SK-N-SH (cell line): ENCODE data around the gene KIF5C. TPM values are rescaled to one million over a fixed set of nuclear protein-coding genes. Genes with fewer than 3 reads are reported as not detected.

ENCODE experiments used
- CTCF ChIA-PET: fragments of 300-600, 350-600 bp; formaldehyde crosslinking; extraction: SDS; loops from one replicate; lab custom pipeline; 2021; lab: Yijun Ruan, JAX
- POLR2A ChIA-PET: fragments of 350-600 bp; sonication (Branson Sonifier 250); formaldehyde crosslinking; extraction: SDS; loops from one replicate; lab custom pipeline; 2020; ENCODE audit warnings: antibody characterized with exemption, inconsistent platforms; lab: Yijun Ruan, JAX
- DNase-seq: peaks from one replicate; pipeline ENCODE4 v3.0.0; 2012
- H2AFZ ChIP-seq: fragments of 200-600 bp; sonication (generic); 2 replicates; pipeline ENCODE4 v1.8.1; 2016; ENCODE audit warnings: antibody characterized with exemption, mild to moderate bottlenecking, low read depth
- H3F3A ChIP-seq: fragments of 200-600 bp; sonication (generic); replicated peaks from 2 replicates; pipeline ENCODE3; 2016; ENCODE audit warnings: antibody characterized with exemption, mild to moderate bottlenecking; ENCODE audit not compliant: insufficient read depth
- H3K27ac ChIP-seq, 2 experiments: fragments of 200-500 bp in 1 of 2; fragments of 200-600 bp in 1 of 2; sonication (Bioruptor generic) in 1 of 2; sonication (generic), shearing (Covaris generic) in 1 of 2; 2 replicates each; pipeline versions ENCODE4 v1.5.1 to v1.6.1; 2014 to 2016; ENCODE audit warnings: low read depth in 2 of 2, inconsistent platforms in 1 of 2, low read length in 1 of 2, mild to moderate bottlenecking in 1 of 2, mixed read lengths in 1 of 2
- H3K27me3 ChIP-seq: fragments of 200-600 bp; sonication (generic), shearing (Covaris generic); 2 replicates; pipeline ENCODE4 v1.6.1; 2016; ENCODE audit warnings: mixed run types; ENCODE audit not compliant: insufficient read depth
- H3K36me3 ChIP-seq, 2 experiments: fragments of 200-500 bp in 1 of 2; fragments of 200-600 bp in 1 of 2; sonication (Bioruptor generic) in 1 of 2; sonication (generic) in 1 of 2; replicated peaks in 1 of 2; 2 replicates each; pipeline versions ENCODE3 to v1.5.1; 2014 to 2016; ENCODE audit warnings: low read length in 1 of 2, mild to moderate bottlenecking in 1 of 2; ENCODE audit not compliant: insufficient read depth in 2 of 2, control insufficient read depth in 1 of 2
- H3K4me1 ChIP-seq, 2 experiments: fragments of 200-500 bp in 1 of 2; fragments of 200-600 bp in 1 of 2; sonication (Bioruptor generic) in 1 of 2; sonication (generic), shearing (Covaris generic) in 1 of 2; 2 replicates each; pipeline versions ENCODE4 v1.5.1 to v1.6.1; 2014 to 2016; ENCODE audit warnings: low read depth in 1 of 2, low read length in 1 of 2, mixed run types in 1 of 2; ENCODE audit not compliant: insufficient read depth in 2 of 2, control insufficient read depth in 1 of 2
- H3K4me2 ChIP-seq: fragments of 200-600 bp; sonication (generic), shearing (Covaris generic); 2 replicates; pipeline ENCODE4 v1.6.1; 2017; ENCODE audit warnings: mixed run types
- H3K4me3 ChIP-seq, 2 experiments: fragments of 200-500 bp in 1 of 2; fragments of 200-600 bp in 1 of 2; sonication (Bioruptor generic) in 1 of 2; sonication (generic), shearing (Covaris generic) in 1 of 2; 2 replicates each; pipeline versions ENCODE4 v1.5.1 to v1.8.1; 2014 to 2016; ENCODE audit warnings: low read depth in 2 of 2, inconsistent platforms in 1 of 2, low read length in 1 of 2, mild to moderate bottlenecking in 1 of 2, mixed read lengths in 1 of 2, moderate library complexity in 1 of 2
- H3K79me2 ChIP-seq: fragments of 200-600 bp; sonication (generic); 2 replicates; pipeline ENCODE4 v1.8.1; 2017; ENCODE audit warnings: mild to moderate bottlenecking; ENCODE audit not compliant: insufficient read depth
- H3K9ac ChIP-seq: fragments of 200-600 bp; sonication (generic); 2 replicates; pipeline ENCODE4 v1.6.1; 2017; ENCODE audit warnings: mixed run types
- H3K9me2 ChIP-seq: fragments of 200-600 bp; sonication (generic); 2 replicates; pipeline ENCODE4 v1.6.1; 2017; ENCODE audit warnings: mixed run types
- H3K9me3 ChIP-seq: fragments of 200-600 bp; sonication (generic); 2 replicates; pipeline ENCODE4 v1.6.1; 2017; ENCODE audit warnings: mixed run types, mild to moderate bottlenecking, moderate library complexity
- H4K20me1 ChIP-seq: fragments of 200-600 bp; sonication (generic); 2 replicates; pipeline ENCODE4 v1.6.1; 2017; ENCODE audit warnings: mild to moderate bottlenecking, mixed run types; ENCODE audit not compliant: insufficient read depth
- CHD2 ChIP-seq: fragments of 150-350 bp; IDR thresholded peaks from 2 replicates; pipeline ENCODE4 v1.6.1; 2018; ENCODE audit warnings: low read length; ENCODE audit not compliant: partially characterized antibody
- EP300 ChIP-seq, 2 experiments: IDR thresholded peaks; 2 replicates each; pipeline versions ENCODE4 v1.4.0 to v1.6.1; 2012; ENCODE audit warnings: borderline replicate concordance in 1 of 2, low read depth in 1 of 2, low read length in 1 of 2
- JUND ChIP-seq: IDR thresholded peaks from 2 replicates; pipeline ENCODE4 v1.4.0; 2012
- NFIC ChIP-seq: IDR thresholded peaks from 2 replicates; pipeline ENCODE4 v1.4.0; 2012; ENCODE audit warnings: borderline replicate concordance
- NRF1 ChIP-seq: IDR thresholded peaks from 2 replicates; pipeline ENCODE4 v1.6.1; 2012; ENCODE audit warnings: low read depth, mild to moderate bottlenecking, low read length
- PBX3 ChIP-seq: IDR thresholded peaks from 2 replicates; pipeline ENCODE4; 2012
- POLR2AphosphoS5 ChIP-seq: IDR thresholded peaks from 2 replicates; pipeline ENCODE4 v1.6.1; 2012; ENCODE audit warnings: low read depth, low read length
- RCOR1 ChIP-seq: fragments of 150-350 bp; IDR thresholded peaks from 2 replicates; pipeline ENCODE4 v1.6.1; 2017; ENCODE audit warnings: antibody characterized with exemption, low read length
- RXRA ChIP-seq: IDR thresholded peaks from 2 replicates; pipeline ENCODE4 v1.4.0; 2012; ENCODE audit warnings: low read depth, mild to moderate bottlenecking, borderline replicate concordance
- SMC3 ChIP-seq: IDR thresholded peaks from 2 replicates; pipeline ENCODE4 v1.6.1; 2012; ENCODE audit warnings: low read depth, low read length, improper control_type of control experiment
- USF1 ChIP-seq: IDR thresholded peaks from 2 replicates; pipeline ENCODE4 v1.4.0; 2012; ENCODE audit warnings: low read depth, borderline replicate concordance
- WGBS: methylation state at CpG from one replicate; pipeline ENCODE4 v1.1.6; 2017; ENCODE audit warnings: low lambda C conversion rate; 5-methylcytosine and 5-hydroxymethylcytosine counted together
- polyA plus RNA-seq, 3 experiments: library from polyadenylated mRNA; depleted of rRNA; stranded (reverse); fragments of >200 nt; gene quantifications; 2 replicates each; pipeline ENCODE4 v1.2.3, GENCODE V29; 2012
- TF ChIP-seq, protein P1 (sequence below): fragments of 150-350 bp; IDR thresholded peaks from 2 replicates; pipeline ENCODE4 v1.6.1; 2016; ENCODE audit warnings: mild to moderate bottlenecking, low read depth, low read length
- TF ChIP-seq, protein P2 (sequence below): IDR thresholded peaks from 2 replicates; pipeline ENCODE4 v1.4.0; 2012; ENCODE audit warnings: low read depth

KIF5C gene
- polyA plus RNA-seq, 1 of the 3 experiments (the other 2 are of a cell fraction): 3.9 TPM

DNA sequence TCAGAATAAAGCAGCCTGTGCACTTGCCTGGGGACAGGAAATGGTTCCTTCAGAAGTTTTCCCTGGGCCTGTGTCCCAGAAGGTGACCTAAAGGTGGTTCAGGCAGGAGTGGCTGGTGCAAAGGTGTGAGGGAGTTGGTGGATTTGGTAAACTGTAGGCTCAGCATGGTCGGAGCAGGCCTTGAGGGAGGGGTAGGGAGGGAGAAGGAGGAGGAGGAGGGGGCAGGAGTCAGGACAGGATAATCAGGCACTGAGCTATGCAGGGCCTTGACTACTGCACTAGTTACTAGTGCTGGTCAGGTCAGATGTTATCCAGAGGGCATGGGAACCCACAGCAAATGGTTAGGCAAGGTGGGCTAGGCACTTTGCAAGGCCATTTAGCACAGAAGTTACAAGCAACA lies 184.8 kb downstream of the KIF5C start:
- Histone ChIP-seq H3K36me3 (no peaks in the 10 kb centered on the region), H3K4me1 (peaks cover 5 to 16% of the 10 kb centered on the region in 2 experiments; a peak in 3 of 4 replicates), H3K9ac (no peak overlapping the region), H3K4me2 (no peak overlapping the region), H3K9me2 (no peaks in the 10 kb centered on the region), H3K27me3 (no peaks in the 10 kb centered on the region), H2AFZ (no peak overlapping the region), H3K9me3 (no peaks in the 10 kb centered on the region), H3K4me3 (no peak overlapping the region), H3F3A (peaks cover 13% of the 10 kb centered on the region), H4K20me1 (no peaks in the 10 kb centered on the region), H3K79me2 (no peaks in the 10 kb centered on the region), H3K27ac (no peak overlapping the region)
- no peak for DNase-seq
- no peak for TF ChIP-seq USF1
- no peak for TF ChIP-seq POLR2AphosphoS5
- TF ChIP-seq CHD2: no peak
- TF ChIP-seq NRF1: no peak
- no peak for TF ChIP-seq EP300 (IDR thresholded peaks at IDR 0.05; ENCODE audit: borderline replicate concordance in 1 of 2, low read depth in 1 of 2, low read length in 1 of 2)
- WGBS: 81% methylated on average over 1 of the region's 1 CpG
- POLR2A ChIA-PET: no interaction called here
- CTCF ChIA-PET: no interaction called here

GRCh38 chr2:149061133-149061745 lies 186.2 kb downstream of the KIF5C start:
- Histone ChIP-seq H3K9me2 (no peaks in the 10 kb centered on the region), H3F3A (peaks cover 24% of the 10 kb centered on the region), H3K27me3 (no peaks in the 10 kb centered on the region), H3K27ac (no peak overlapping the region), H3K36me3 (no peaks in the 10 kb centered on the region), H3K4me2 (no peak overlapping the region), H3K9me3 (no peaks in the 10 kb centered on the region), H3K4me3 (no peak overlapping the region), H3K9ac (no peak overlapping the region), H4K20me1 (no peaks in the 10 kb centered on the region), H3K79me2 (no peaks in the 10 kb centered on the region), H3K4me1 (peaks cover 9 to 18% of the 10 kb centered on the region in 2 experiments; a peak in 3 of 4 replicates), H2AFZ (no peak overlapping the region)
- DNase-seq: no peak
- TF ChIP-seq JUND: no peak
- no peak for TF ChIP-seq SMC3
- TF ChIP-seq RCOR1: no peak
- TF ChIP-seq, protein P1, sequence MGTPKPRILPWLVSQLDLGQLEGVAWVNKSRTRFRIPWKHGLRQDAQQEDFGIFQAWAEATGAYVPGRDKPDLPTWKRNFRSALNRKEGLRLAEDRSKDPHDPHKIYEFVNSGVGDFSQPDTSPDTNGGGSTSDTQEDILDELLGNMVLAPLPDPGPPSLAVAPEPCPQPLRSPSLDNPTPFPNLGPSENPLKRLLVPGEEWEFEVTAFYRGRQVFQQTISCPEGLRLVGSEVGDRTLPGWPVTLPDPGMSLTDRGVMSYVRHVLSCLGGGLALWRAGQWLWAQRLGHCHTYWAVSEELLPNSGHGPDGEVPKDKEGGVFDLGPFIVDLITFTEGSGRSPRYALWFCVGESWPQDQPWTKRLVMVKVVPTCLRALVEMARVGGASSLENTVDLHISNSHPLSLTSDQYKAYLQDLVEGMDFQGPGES: no peak
- WGBS: 83% methylated on average over 2 of the region's 2 CpGs
- CTCF ChIA-PET: no interaction called here
- POLR2A ChIA-PET: no interaction called here

GRCh38 chr2:149062531-149062930 lies 187.5 kb downstream of the KIF5C start:
- TF ChIP-seq PBX3 (no peak), RCOR1 (no peak), NFIC (no peak), RXRA (no peak)
- TF ChIP-seq, protein P2, sequence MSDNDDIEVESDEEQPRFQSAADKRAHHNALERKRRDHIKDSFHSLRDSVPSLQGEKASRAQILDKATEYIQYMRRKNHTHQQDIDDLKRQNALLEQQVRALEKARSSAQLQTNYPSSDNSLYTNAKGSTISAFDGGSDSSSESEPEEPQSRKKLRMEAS: no peak
- WGBS: 87% methylated on average over 3 of the region's 3 CpGs
- no peak overlapping the region for H3K27ac ChIP-seq
- POLR2A ChIA-PET: no interaction called here
- peaks cover 9 to 17% of the 10 kb centered on the region in 2 experiments; a peak in 3 of 4 replicates for H3K4me1 ChIP-seq
- no peaks in the 10 kb centered on the region for H3K79me2 ChIP-seq
- H3K9me2 ChIP-seq: no peaks in the 10 kb centered on the region
- H2AFZ ChIP-seq: no peak overlapping the region
- no peak for DNase-seq
- H3K36me3 ChIP-seq: no peaks in the 10 kb centered on the region
- CTCF ChIA-PET: no interaction called here
- H3K4me3 ChIP-seq: no peak overlapping the region
- no peak overlapping the region for H3K9ac ChIP-seq
- H3K9me3 ChIP-seq: no peaks in the 10 kb centered on the region
- no peaks in the 10 kb centered on the region for H3K27me3 ChIP-seq
- H3K4me2 ChIP-seq: no peak overlapping the region
- H3F3A ChIP-seq: peaks cover 24% of the 10 kb centered on the region
- H4K20me1 ChIP-seq: no peaks in the 10 kb centered on the region
